Measurements from ENCODE around the gene PCDHB7. TPM values are rescaled to one million over a fixed set of nuclear protein-coding genes. Genes with fewer than 3 reads are reported as not detected.
"Not testable (repeated sequence)": the region's sequence is repeated elsewhere in the genome, so short reads cannot be mapped to it uniquely, and the experiment has no call there.

Gene PCDHB7
- total RNA-seq, 3 donors from 2014 or later (not counting 1 experiment from before 2014, with no cell fraction given) = not detected

GRCh38 chr5:141150224-141150992 lies 22.0 kb upstream of the PCDHB7 start:
- H3K4me3 ChIP-seq (ENCODE audit: low read length) = no peak overlapping the region
- no peak for DNase-seq
- H3K27ac ChIP-seq (ENCODE audit: low read length) = no peak overlapping the region
- H3K9me3 ChIP-seq (ENCODE audit: control insufficient read depth, insufficient read depth, low read length) = peaks cover 4% of the 10 kb centered on the region
- Mint-ChIP-seq H3K9me3 (peaks cover 3 to 8% of the 10 kb centered on the region in 2 donors), H3K36me3 (peaks cover 16% of the 10 kb centered on the region), H3K4me3 (no peak overlapping the region), H3K27ac (no peak overlapping the region), H3K27me3 (ENCODE audit: low read depth in 2 of 2) (peaks cover 0 to 10% of the 10 kb centered on the region in 2 donors), H3K4me1 (peaks cover 0 to 4% of the 10 kb centered on the region in 2 donors)
- WGBS (ENCODE audit: insufficient coverage) = 48% methylated on average over 33 of the region's 33 CpGs
- intact Hi-C loops (cut with micrococcal nuclease) = no loop called here
- no peaks in the 10 kb centered on the region for H3K36me3 ChIP-seq (ENCODE audit: control insufficient read depth, insufficient read depth, low read length)
- TF ChIP-seq, protein P1, sequence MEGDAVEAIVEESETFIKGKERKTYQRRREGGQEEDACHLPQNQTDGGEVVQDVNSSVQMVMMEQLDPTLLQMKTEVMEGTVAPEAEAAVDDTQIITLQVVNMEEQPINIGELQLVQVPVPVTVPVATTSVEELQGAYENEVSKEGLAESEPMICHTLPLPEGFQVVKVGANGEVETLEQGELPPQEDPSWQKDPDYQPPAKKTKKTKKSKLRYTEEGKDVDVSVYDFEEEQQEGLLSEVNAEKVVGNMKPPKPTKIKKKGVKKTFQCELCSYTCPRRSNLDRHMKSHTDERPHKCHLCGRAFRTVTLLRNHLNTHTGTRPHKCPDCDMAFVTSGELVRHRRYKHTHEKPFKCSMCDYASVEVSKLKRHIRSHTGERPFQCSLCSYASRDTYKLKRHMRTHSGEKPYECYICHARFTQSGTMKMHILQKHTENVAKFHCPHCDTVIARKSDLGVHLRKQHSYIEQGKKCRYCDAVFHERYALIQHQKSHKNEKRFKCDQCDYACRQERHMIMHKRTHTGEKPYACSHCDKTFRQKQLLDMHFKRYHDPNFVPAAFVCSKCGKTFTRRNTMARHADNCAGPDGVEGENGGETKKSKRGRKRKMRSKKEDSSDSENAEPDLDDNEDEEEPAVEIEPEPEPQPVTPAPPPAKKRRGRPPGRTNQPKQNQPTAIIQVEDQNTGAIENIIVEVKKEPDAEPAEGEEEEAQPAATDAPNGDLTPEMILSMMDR (IDR thresholded peaks at IDR 0.05) = no peak
- H3K4me1 ChIP-seq (ENCODE audit: control insufficient read depth, insufficient read depth, low read length) = no peaks in the 10 kb centered on the region
- H3K27me3 ChIP-seq (ENCODE audit: control insufficient read depth, insufficient read depth, low read length) = peaks cover 4% of the 10 kb centered on the region
- ATAC-seq = no peak

- intact Hi-C loops (cut with micrococcal nuclease) = no loop called here
- no peaks in the 10 kb centered on the region for H3K36me3 ChIP-seq (ENCODE audit: control insufficient read depth, insufficient read depth, low read length)
- peaks cover 20% of the 10 kb centered on the region for H3K36me3 Mint-ChIP-seq
- WGBS (ENCODE audit: insufficient coverage) = 43% methylated on average over 13 of the region's 13 CpGs
- peaks cover 8% of the 10 kb centered on the region for H3K9me3 ChIP-seq (ENCODE audit: control insufficient read depth, insufficient read depth, low read length)
- H3K4me3 Mint-ChIP-seq = no peak overlapping the region
- TF ChIP-seq, protein P1 (IDR thresholded peaks at IDR 0.05) = no peak
- no peak for DNase-seq
- no peaks in the 10 kb centered on the region for H3K4me1 ChIP-seq (ENCODE audit: control insufficient read depth, insufficient read depth, low read length)
- H3K4me1 Mint-ChIP-seq = peaks cover 0 to 4% of the 10 kb centered on the region in 2 donors
- H3K27ac Mint-ChIP-seq = no peak overlapping the region
- no peak overlapping the region for H3K27ac ChIP-seq (ENCODE audit: low read length)
- peaks cover 0 to 13% of the 10 kb centered on the region in 2 donors for H3K27me3 Mint-ChIP-seq (ENCODE audit: low read depth in 2 of 2)
- no peak for ATAC-seq
- no peak overlapping the region for H3K4me3 ChIP-seq (ENCODE audit: low read length)
- H3K27me3 ChIP-seq (ENCODE audit: control insufficient read depth, insufficient read depth, low read length) = peaks cover 4% of the 10 kb centered on the region
- H3K9me3 Mint-ChIP-seq = peaks cover 3 to 8% of the 10 kb centered on the region in 2 donors
These were observed 21.5 kb upstream of the PCDHB7 start for GRCh38 chr5:141150993-141151325.

DNA sequence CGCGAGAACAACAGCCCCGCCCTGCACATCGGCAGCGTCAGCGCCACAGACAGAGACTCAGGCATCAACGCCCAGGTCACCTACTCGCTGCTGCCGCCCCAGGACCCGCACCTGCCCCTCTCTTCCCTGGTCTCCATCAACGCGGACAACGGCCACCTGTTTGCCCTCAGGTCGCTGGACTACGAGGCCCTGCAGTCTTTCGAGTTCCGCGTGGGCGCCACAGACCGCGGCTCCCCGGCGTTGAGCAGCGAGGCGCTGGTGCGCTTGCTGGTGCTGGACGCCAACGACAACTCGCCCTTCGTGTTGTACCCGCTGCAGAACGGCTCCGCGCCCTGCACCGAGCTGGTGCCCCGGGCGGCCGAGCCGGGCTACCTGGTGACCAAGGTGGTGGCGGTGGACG lies 20.8 kb upstream of the PCDHB7 start:
- H3K4me1 Mint-ChIP-seq; H3K27me3 ChIP-seq (ENCODE audit: control insufficient read depth, insufficient read depth, low read length); H3K27ac Mint-ChIP-seq; H3K4me3 Mint-ChIP-seq; H3K9me3 Mint-ChIP-seq; H3K4me1 ChIP-seq (ENCODE audit: control insufficient read depth, insufficient read depth, low read length); intact Hi-C loops (cut with micrococcal nuclease); DNase-seq; H3K4me3 ChIP-seq (ENCODE audit: low read length); ATAC-seq; H3K36me3 ChIP-seq (ENCODE audit: control insufficient read depth, insufficient read depth, low read length); H3K27ac ChIP-seq (ENCODE audit: low read length): not testable (repeated sequence)
- peaks cover 0 to 20% of the 10 kb centered on the region in 2 donors for H3K27me3 Mint-ChIP-seq (ENCODE audit: low read depth in 2 of 2)
- H3K9me3 ChIP-seq (ENCODE audit: control insufficient read depth, insufficient read depth, low read length) = peaks cover 12% of the 10 kb centered on the region
- peaks cover 26% of the 10 kb centered on the region for H3K36me3 Mint-ChIP-seq
- WGBS (ENCODE audit: insufficient coverage) = 42% methylated on average over 30 of the region's 41 CpGs

DNA sequence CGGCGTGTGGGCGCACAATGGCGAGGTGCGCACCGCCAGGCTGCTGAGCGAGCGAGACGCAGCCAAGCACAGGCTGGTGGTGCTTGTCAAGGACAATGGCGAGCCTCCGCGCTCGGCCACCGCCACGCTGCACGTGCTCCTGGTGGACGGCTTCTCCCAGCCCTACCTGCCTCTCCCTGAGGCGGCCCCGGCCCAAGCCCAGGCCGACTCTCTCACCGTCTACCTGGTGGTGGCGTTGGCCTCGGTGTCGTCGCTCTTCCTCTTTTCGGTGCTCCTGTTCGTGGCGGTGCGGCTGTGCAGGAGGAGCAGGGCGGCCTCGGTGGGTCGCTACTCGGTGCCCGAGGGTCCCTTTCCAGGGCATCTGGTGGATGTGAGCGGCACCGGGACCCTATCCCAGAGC lies 20.3 kb upstream of the PCDHB7 start:
- WGBS (ENCODE audit: insufficient coverage) = 38% methylated on average over 33 of the region's 36 CpGs
- DNase-seq; H3K36me3 ChIP-seq (ENCODE audit: control insufficient read depth, insufficient read depth, low read length); H3K4me1 ChIP-seq (ENCODE audit: control insufficient read depth, insufficient read depth, low read length); H3K27ac Mint-ChIP-seq; intact Hi-C loops (cut with micrococcal nuclease); ATAC-seq; H3K27ac ChIP-seq (ENCODE audit: low read length); H3K4me3 ChIP-seq (ENCODE audit: low read length); H3K4me3 Mint-ChIP-seq; H3K4me1 Mint-ChIP-seq; H3K27me3 ChIP-seq (ENCODE audit: control insufficient read depth, insufficient read depth, low read length); H3K9me3 Mint-ChIP-seq: not testable (repeated sequence)
- H3K9me3 ChIP-seq (ENCODE audit: control insufficient read depth, insufficient read depth, low read length) = peaks cover 16% of the 10 kb centered on the region
- H3K27me3 Mint-ChIP-seq (ENCODE audit: low read depth in 2 of 2) = peaks cover 0 to 22% of the 10 kb centered on the region in 2 donors
- H3K36me3 Mint-ChIP-seq = peaks cover 30% of the 10 kb centered on the region

Data from natural killer cell (primary cell).